Bronchial epithelial cell (primary cell): ENCODE data around the gene CCNY. TPM values are rescaled to one million over a fixed set of nuclear protein-coding genes. Genes with fewer than 3 reads are reported as not detected.

Source experiments
- DNase-seq: peaks from one replicate; pipeline ENCODE4 v3.0.0-alpha.2; 2010; ENCODE audit warnings: low read depth
- FAIRE-seq: peaks from 2 replicates; lab custom pipeline; 2011; peaks lifted over from hg19 to GRCh38; lab: Jason Lieb, UNC
- H3K27me3 ChIP-seq: 2 replicates; pipeline ENCODE4 v1.5.1; 2011; ENCODE audit warnings: low read length; ENCODE audit not compliant: control insufficient read depth, insufficient read depth
- H3K36me3 ChIP-seq: 2 replicates; pipeline ENCODE4 v1.5.1; 2011; ENCODE audit warnings: low read length; ENCODE audit not compliant: control insufficient read depth, insufficient read depth
- H3K4me3 ChIP-seq: 2 replicates; pipeline ENCODE4 v1.5.1; 2011; ENCODE audit warnings: mild to moderate bottlenecking, low read depth, low read length, control low read depth
- total RNA-seq: library from RNA; depleted of rRNA; stranded (reverse); fragments of >200 nt; gene quantifications from 2 replicates; pipeline ENCODE4 v1.2.1, GENCODE V29; 2014
- TF ChIP-seq, protein P1 (sequence below): IDR thresholded peaks from 2 replicates; pipeline ENCODE4 v1.5.1; 2011; ENCODE audit warnings: mild to moderate bottlenecking, moderate library complexity, low read length, control low read depth, inconsistent platforms; ENCODE audit not compliant: insufficient read depth, severe bottlenecking

The CCNY gene
- total RNA-seq, 1 donor from 2014 or later: 66.3 TPM

DNA sequence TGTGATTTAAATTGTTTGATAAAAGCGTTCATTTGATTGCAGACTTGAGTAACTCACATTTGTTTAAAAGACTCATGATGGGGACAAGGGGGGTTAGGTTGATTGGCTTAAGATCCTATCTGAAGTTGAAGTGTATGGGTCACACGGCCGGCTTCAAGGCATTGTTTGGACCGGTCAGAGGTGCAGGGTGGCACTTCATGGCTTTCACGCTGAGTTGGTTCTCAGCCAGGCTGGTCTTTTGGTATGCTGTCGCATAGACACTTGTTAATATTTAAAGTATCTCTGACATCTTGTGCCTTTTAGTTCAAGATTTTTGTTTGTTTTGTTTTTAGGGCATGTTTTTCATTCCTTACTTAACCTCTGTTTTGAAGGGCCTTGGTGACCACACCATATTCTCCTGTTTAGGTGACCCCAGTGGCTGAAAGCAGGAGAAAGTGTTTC lies 58.1 kb downstream of the CCNY start:
- TF ChIP-seq, protein P1, sequence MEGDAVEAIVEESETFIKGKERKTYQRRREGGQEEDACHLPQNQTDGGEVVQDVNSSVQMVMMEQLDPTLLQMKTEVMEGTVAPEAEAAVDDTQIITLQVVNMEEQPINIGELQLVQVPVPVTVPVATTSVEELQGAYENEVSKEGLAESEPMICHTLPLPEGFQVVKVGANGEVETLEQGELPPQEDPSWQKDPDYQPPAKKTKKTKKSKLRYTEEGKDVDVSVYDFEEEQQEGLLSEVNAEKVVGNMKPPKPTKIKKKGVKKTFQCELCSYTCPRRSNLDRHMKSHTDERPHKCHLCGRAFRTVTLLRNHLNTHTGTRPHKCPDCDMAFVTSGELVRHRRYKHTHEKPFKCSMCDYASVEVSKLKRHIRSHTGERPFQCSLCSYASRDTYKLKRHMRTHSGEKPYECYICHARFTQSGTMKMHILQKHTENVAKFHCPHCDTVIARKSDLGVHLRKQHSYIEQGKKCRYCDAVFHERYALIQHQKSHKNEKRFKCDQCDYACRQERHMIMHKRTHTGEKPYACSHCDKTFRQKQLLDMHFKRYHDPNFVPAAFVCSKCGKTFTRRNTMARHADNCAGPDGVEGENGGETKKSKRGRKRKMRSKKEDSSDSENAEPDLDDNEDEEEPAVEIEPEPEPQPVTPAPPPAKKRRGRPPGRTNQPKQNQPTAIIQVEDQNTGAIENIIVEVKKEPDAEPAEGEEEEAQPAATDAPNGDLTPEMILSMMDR: no peak
- FAIRE-seq: no peak
- Histone ChIP-seq H3K4me3 (no peak overlapping the region), H3K27me3 (no peaks in the 10 kb centered on the region), H3K36me3 (no peaks in the 10 kb centered on the region)
- no peak for DNase-seq

- FAIRE-seq (no peak), DNase-seq (peak; percentile 48)
- TF ChIP-seq, protein P1: no peak
These were observed 58.6 kb downstream of the CCNY start for GRCh38 chr10:35394934-35395333.

DNA sequence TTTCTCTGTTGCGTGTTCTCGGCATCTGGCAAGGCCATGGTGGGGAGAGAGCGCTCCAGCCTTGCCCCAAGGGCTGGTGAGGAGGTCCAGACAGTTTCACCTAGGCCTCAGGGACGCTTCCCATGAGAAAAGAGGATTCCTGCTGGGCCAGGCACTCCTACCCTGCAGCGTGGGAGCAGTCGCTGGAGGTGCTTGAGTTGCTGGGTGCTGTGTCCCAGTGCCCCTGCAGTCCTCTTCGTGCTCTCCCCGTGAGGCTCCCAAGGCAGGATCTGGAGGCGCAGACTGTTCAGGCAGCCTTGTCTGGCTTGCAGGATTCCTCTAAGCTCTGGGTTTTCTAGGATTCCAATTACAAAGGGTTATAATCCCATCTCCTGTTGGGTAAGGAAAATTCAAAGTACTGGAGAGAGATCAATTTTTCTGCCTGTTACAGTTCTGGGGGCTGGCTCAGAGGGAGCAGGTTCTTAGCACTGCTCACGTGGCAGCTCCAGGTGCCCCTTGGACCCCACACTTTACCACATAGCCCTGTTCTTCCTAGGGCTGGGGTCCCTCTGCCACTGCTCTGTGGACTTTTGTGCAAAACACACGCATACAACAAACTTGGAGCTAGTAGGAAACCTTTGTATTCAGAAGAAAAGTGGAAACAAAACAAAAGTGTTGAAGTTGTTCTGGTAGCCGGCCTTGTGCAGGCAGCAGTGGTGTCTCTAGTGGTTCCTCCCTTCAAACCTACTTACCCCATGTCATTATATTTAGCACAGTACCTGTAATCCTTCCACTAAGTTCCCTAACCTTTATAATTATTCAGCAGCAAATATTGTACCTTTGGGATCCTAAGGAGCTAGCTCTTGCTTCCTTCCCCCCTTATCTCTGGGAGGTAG lies 60.5 kb downstream of the CCNY start:
- H3K27me3 ChIP-seq: no peaks in the 10 kb centered on the region
- DNase-seq (no peak), FAIRE-seq (no peak)
- H3K36me3 ChIP-seq: no peaks in the 10 kb centered on the region
- no peak overlapping the region for H3K4me3 ChIP-seq
- TF ChIP-seq, protein P1: no peak

More at GRCh38 chr10:35394934-35395333, 58.6 kb downstream of the CCNY start:
- Histone ChIP-seq H3K27me3 (no peaks in the 10 kb centered on the region), H3K4me3 (no peak overlapping the region), H3K36me3 (no peaks in the 10 kb centered on the region)

DNA sequence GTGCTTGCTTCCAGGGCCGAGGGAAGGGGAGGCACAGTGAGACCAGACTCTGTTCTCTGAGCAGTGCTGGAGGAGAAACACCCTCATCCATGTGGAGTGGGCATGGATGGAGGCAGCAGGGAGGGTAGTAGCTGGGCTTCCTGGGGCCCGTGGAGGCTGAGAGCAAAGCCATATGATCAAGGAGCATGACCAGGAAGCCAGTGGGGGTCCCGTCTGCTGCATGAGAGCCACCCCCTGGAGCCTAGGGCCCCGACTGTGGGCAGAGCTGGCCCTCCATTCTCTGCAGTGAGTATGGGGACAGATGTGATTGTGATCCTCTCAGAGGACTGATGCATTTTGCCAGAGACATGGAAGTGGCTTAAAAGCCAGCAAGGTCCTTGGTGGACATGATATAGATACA lies 61.6 kb downstream of the CCNY start:
- Histone ChIP-seq H3K36me3 (no peaks in the 10 kb centered on the region), H3K27me3 (no peaks in the 10 kb centered on the region), H3K4me3 (no peak overlapping the region)
- no peak for DNase-seq
- TF ChIP-seq, protein P1: no peak
- peak; percentile 90 for FAIRE-seq

- Histone ChIP-seq H3K4me3 (no peak overlapping the region), H3K27me3 (no peaks in the 10 kb centered on the region), H3K36me3 (no peaks in the 10 kb centered on the region)
- FAIRE-seq: no peak
- DNase-seq: no peak
- TF ChIP-seq, protein P1: no peak
These were observed 62.0 kb downstream of the CCNY start for GRCh38 chr10:35398355-35398754.
